GM12878 (cell line): Measurements from ENCODE around the gene ITPR2. TPM values are rescaled to one million over a fixed set of nuclear protein-coding genes. Genes with fewer than 3 reads are reported as not detected.

Experiments
- ATAC-seq: fragments of 200-7000 bp; cut with Tn5 transposase; 3 replicates; pipeline ENCODE4 v1.9.1; 2020; ENCODE audit warnings: mild to moderate bottlenecking, moderate library complexity
- BruUV-seq: library from RNA; stranded (reverse); fragments of 400-500 nt; replicated peaks from 2 replicates; lab custom pipeline; 2021; lab: Mats Ljungman, UMichigan
- CTCF ChIA-PET: fragments of 300-600 bp; sonication (Branson Sonifier 250); formaldehyde crosslinking; extraction: SDS; loops from one replicate; lab custom pipeline; 2021; ENCODE audit warnings: inconsistent platforms; lab: Yijun Ruan, JAX
- POLR2A ChIA-PET: fragments of 350-600 bp; formaldehyde crosslinking; extraction: SDS; loops from one replicate; lab custom pipeline; 2021; ENCODE audit warnings: inconsistent platforms; lab: Charles Lee
- RAD21 ChIA-PET: fragments of 300-600 bp; sonication (Branson Sonifier 250); formaldehyde crosslinking; loops from one replicate; lab custom pipeline; 2023; ENCODE audit warnings: antibody characterized with exemption; ENCODE audit not compliant: unreplicated experiment; lab: Charles Lee
- SMC1A ChIA-PET: fragments of 300-600 bp; sonication (Branson Sonifier 250); formaldehyde crosslinking; loops from one replicate; lab custom pipeline; 2023; ENCODE audit not compliant: unreplicated experiment, uncharacterized antibody; lab: Charles Lee
- DNase-seq: peaks from one replicate; pipeline ENCODE4 v3.0.0-alpha.2; 2011; ENCODE audit warnings: low read depth, low spot score
- FAIRE-seq: peaks from 3 replicates; lab custom pipeline; 2011; peaks lifted over from hg19 to GRCh38; lab: Jason Lieb, UNC
- H2AFZ ChIP-seq: 2 replicates; pipeline ENCODE4 v1.6.0; 2011; ENCODE audit warnings: low read depth, low read length, control low read depth; ENCODE audit not compliant: control insufficient read depth
- H3K27ac ChIP-seq: 2 replicates; pipeline ENCODE4 v1.5.1; 2011; ENCODE audit warnings: control low read depth; ENCODE audit not compliant: control insufficient read depth, insufficient read depth
- H3K27me3 ChIP-seq, 2 experiments: replicated peaks in 1 of 2; 2 replicates each; pipeline versions ENCODE4 v1.6.0 to v1.6.1; 2011; ENCODE audit warnings: low read length in 1 of 2; ENCODE audit not compliant: control insufficient read depth in 2 of 2, insufficient read depth in 2 of 2
- H3K36me3 ChIP-seq, 2 experiments: 2 replicates each; pipeline ENCODE4 v1.5.1; 2011; ENCODE audit warnings: low read length in 1 of 2; ENCODE audit not compliant: control insufficient read depth in 2 of 2, insufficient read depth in 2 of 2
- H3K4me1 ChIP-seq: 2 replicates; pipeline ENCODE4 v1.6.1; 2011; ENCODE audit warnings: mild to moderate bottlenecking, low read length, moderate library complexity, mixed read lengths; ENCODE audit not compliant: control insufficient read depth, insufficient read depth
- H3K4me2 ChIP-seq: 2 replicates; pipeline ENCODE4 v1.6.0; 2011; ENCODE audit warnings: control low read depth; ENCODE audit not compliant: control insufficient read depth, insufficient read depth
- H3K4me3 ChIP-seq: fragments of 200-600 bp; sonication (generic); 2 replicates; pipeline ENCODE4 v1.5.1; 2016
- H3K79me2 ChIP-seq: 2 replicates; pipeline ENCODE4 v1.6.0; 2011; ENCODE audit warnings: low read length; ENCODE audit not compliant: control insufficient read depth, insufficient read depth
- H3K9ac ChIP-seq: 2 replicates; pipeline ENCODE4 v1.8.0; 2011; ENCODE audit warnings: low read length, control low read depth, mixed read lengths; ENCODE audit not compliant: control insufficient read depth, insufficient read depth
- H3K9me3 ChIP-seq: replicated peaks from 3 replicates; pipeline ENCODE4 v1.5.1; 2011; ENCODE audit warnings: mild to moderate bottlenecking, low read length; ENCODE audit not compliant: control insufficient read depth, insufficient read depth
- H4K20me1 ChIP-seq: 2 replicates; pipeline ENCODE4 v1.6.0; 2011; ENCODE audit not compliant: control insufficient read depth, insufficient read depth
- CREM ChIP-seq: IDR thresholded peaks from 2 replicates; pipeline ENCODE4 v1.6.1; 2014; ENCODE audit warnings: antibody characterized with exemption, low read depth
- DPF2 ChIP-seq: fragments of 450-650 bp; IDR thresholded peaks from 2 replicates; pipeline ENCODE4 v1.6.1; 2017; ENCODE audit warnings: mild to moderate bottlenecking
- EED ChIP-seq: sonication (generic); IDR thresholded peaks from 2 replicates; pipeline ENCODE4 v1.6.1; 2016; ENCODE audit warnings: antibody characterized with exemption, low read depth
- HDGF ChIP-seq: fragments of 450-650 bp; IDR thresholded peaks from 2 replicates; pipeline ENCODE4 v1.6.1; 2016; ENCODE audit warnings: antibody characterized with exemption
- NKRF ChIP-seq: fragments of 450-650 bp; conservative IDR thresholded peaks from 2 replicates; pipeline ENCODE4 v1.6.1; 2017; ENCODE audit warnings: mild to moderate bottlenecking, moderate library complexity
- POLR2AphosphoS2 ChIP-seq: IDR thresholded peaks from 2 replicates; pipeline ENCODE4 v1.6.1; 2011; ENCODE audit warnings: low read depth, mild to moderate bottlenecking, low read length, improper control_type of control experiment, moderate library complexity
- POLR2AphosphoS5 ChIP-seq: IDR thresholded peaks from 2 replicates; pipeline ENCODE4 v1.6.1; 2011; ENCODE audit warnings: mild to moderate bottlenecking, low read length, inconsistent platforms
- PRDM15 ChIP-seq: fragments of 450-650 bp; formaldehyde crosslinking; IDR thresholded peaks from 2 replicates; pipeline ENCODE4 v1.4.0; 2020; ENCODE audit warnings: mild to moderate bottlenecking, moderate library complexity
- RAD21 ChIP-seq: IDR thresholded peaks from 2 replicates; pipeline ENCODE4 v1.6.1; 2011; ENCODE audit warnings: mild to moderate bottlenecking, low read depth, low read length, moderate library complexity; ENCODE audit not compliant: insufficient read depth
- RB1 ChIP-seq: fragments of 450-650 bp; formaldehyde crosslinking; IDR thresholded peaks from 2 replicates; pipeline ENCODE4 v1.6.1; 2017; ENCODE audit warnings: mild to moderate bottlenecking, borderline replicate concordance
- SREBF2 ChIP-seq: IDR thresholded peaks from 2 replicates; pipeline ENCODE4 v1.6.1; 2012; ENCODE audit warnings: mild to moderate bottlenecking, low read length
- STAT1 ChIP-seq: fragments of 450-650 bp; conservative IDR thresholded peaks from 2 replicates; pipeline ENCODE4 v1.6.1; 2014; ENCODE audit warnings: antibody characterized with exemption, mild to moderate bottlenecking
- TBL1XR1 ChIP-seq: IDR thresholded peaks from 2 replicates; pipeline ENCODE4 v1.6.1; 2012; ENCODE audit warnings: low read depth, low read length, improper control_type of control experiment
- WGBS: methylation state at CpG from one replicate; pipeline ENCODE4 v1.1.6; 2016; ENCODE audit warnings: low lambda C conversion rate; ENCODE audit not compliant: insufficient replicate concordance, insufficient coverage; ENCODE audit errors: missing lambda C conversion rate; 5-methylcytosine and 5-hydroxymethylcytosine counted together
- in situ Hi-C: fragments of 300-500 bp; cut with MboI; formaldehyde crosslinking; loops from 9 replicates; pipeline ENCODE4 v1.14.3; 2018; ENCODE audit warnings: mixed read lengths
- intact Hi-C: fragments of 100-400 bp; cut with micrococcal nuclease; formaldehyde crosslinking; loops from one replicate; pipeline ENCODE4 v1.14.2; 2022; ENCODE audit not compliant: unreplicated experiment
- polyA plus RNA-seq, 11 experiments: library from polyadenylated mRNA; depleted of rRNA in 4 of 11; unstranded in 6 of 11; stranded (reverse) in 5 of 11; fragments of >200 nt; fragmentation: Nextera tagmentation in 4 of 11; fragmentation: Illumina TruSeq in 1 of 11; extraction: Ambion mirVana in 4 of 11; extraction: Trizol in 1 of 11; gene quantifications; 1 replicate in 1 of 11; 2 replicates in 10 of 11; pipeline versions ENCODE4 v1.2.1 to v1.2.3, GENCODE V29; 2011 to 2016; ENCODE audit warnings: inconsistent platforms in 2 of 11, missing spikeins in 2 of 11, low read depth in 1 of 11
- total RNA-seq, 4 experiments: library from RNA; depleted of rRNA in 3 of 4; stranded (reverse); fragments of >200 nt in 3 of 4; fragmentation: Illumina TruSeq in 1 of 4; extraction: Trizol in 1 of 4; gene quantifications; 2 replicates each; pipeline versions ENCODE4 v1.2.1 to v1.2.3, GENCODE V29; 2013 to 2021
- TF ChIP-seq, protein P1 (sequence below): fragments of 450-650 bp; IDR thresholded peaks from 2 replicates; pipeline ENCODE4 v1.6.1; 2018; ENCODE audit warnings: borderline replicate concordance, mild to moderate bottlenecking; ENCODE audit not compliant: partially characterized antibody

The ITPR2 gene
- total and polyA plus RNA-seq, 10 of the 15 experiments (the other 5 are each of a cell fraction or from before 2014, with no cell fraction given): 7.5 to 76.2 (median 47.1) TPM

GRCh38 chr12:26683443-26683842, 149.6 kb downstream of the ITPR2 start (continued):
- TF ChIP-seq PRDM15 (CRISPR knock-in tag) (no peak), RAD21 (no peak)

DNA sequence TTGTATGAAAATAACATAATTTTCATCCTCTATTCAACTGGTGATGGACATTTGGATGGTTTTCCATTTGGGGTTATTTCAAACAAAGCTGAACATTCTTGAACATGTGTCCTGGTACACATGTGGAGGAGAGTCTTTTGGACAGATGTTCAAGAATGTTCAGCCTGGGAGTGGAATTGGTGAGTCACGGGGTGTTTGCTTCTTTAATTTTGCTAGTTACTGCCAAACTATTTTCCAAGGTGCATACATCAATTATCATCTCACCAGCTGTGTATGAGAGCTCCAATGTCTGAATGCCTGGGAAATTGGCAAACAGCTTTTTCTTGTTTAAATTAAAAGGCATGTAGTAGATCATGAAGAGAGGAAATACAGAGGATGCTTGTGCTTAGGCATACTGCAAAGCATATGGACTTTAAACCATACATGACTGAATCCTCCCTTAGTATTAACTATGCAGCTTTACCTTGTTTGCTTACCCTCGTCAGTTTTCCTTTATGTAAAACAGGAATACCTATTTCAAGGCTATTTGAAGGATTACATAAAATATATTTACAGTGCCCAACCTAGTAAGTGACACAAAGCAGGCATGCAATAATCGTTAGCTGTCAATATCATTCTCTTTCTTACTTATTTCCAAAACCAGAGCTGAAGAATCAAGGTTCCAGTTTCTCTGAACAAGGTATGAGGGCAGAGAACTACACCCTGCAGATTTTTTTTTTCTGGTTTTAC, 152.1 kb downstream of the ITPR2 start:
- WGBS: 81% methylated on average over 3 of the region's 3 CpGs
- FAIRE-seq: no peak
- no peak for TF ChIP-seq TBL1XR1
- TF ChIP-seq, protein P1, sequence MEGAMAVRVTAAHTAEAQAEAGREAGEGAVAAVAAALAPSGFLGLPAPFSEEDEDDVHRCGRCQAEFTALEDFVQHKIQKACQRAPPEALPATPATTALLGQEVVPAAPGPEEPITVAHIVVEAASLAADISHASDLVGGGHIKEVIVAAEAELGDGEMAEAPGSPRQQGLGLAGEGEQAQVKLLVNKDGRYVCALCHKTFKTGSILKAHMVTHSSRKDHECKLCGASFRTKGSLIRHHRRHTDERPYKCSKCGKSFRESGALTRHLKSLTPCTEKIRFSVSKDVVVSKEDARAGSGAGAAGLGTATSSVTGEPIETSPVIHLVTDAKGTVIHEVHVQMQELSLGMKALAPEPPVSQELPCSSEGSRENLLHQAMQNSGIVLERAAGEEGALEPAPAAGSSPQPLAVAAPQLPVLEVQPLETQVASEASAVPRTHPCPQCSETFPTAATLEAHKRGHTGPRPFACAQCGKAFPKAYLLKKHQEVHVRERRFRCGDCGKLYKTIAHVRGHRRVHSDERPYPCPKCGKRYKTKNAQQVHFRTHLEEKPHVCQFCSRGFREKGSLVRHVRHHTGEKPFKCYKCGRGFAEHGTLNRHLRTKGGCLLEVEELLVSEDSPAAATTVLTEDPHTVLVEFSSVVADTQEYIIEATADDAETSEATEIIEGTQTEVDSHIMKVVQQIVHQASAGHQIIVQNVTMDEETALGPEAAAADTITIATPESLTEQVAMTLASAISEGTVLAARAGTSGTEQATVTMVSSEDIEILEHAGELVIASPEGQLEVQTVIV: no peak
- TF ChIP-seq DPF2: no peak
- TF ChIP-seq EED: no peak
- TF ChIP-seq POLR2AphosphoS5: no peak
- TF ChIP-seq RB1: no peak
- TF ChIP-seq HDGF: no peak
- no peak for TF ChIP-seq STAT1
- TF ChIP-seq SREBF2: no peak
- TF ChIP-seq NKRF: no peak
- TF ChIP-seq POLR2AphosphoS2: no peak
- TF ChIP-seq CREM: no peak

More for the DNA sequence above, 152.1 kb downstream of the ITPR2 start:
- Histone ChIP-seq H3K27ac (no peak overlapping the region), H3K9me3 (no peaks in the 10 kb centered on the region; the same call in 2 of the 3 replicates), H3K36me3 (peaks cover 1 to 26% of the 10 kb centered on the region in 2 experiments), H2AFZ (no peak overlapping the region), H4K20me1 (no peaks in the 10 kb centered on the region), H3K4me3 (no peak overlapping the region), H3K27me3 (no peaks in the 10 kb centered on the region), H3K4me1 (no peaks in the 10 kb centered on the region), H3K9ac (no peak overlapping the region), H3K79me2 (no peaks in the 10 kb centered on the region), H3K4me2 (no peak overlapping the region)
- no TSS peak for BruUV-seq
- POLR2A ChIA-PET: interaction anchor here (0.6 to 1.0 kb wide), 2 partner anchors 151 to 228 kb away, joined by 3 to 4 read pairs; no protein-coding TSS in a partner anchor
- ATAC-seq: no peak
- CTCF ChIA-PET: interaction anchor here (0.7 to 2.7 kb wide), 4 partner anchors 9 to 340 kb away, joined by 3 to 15 read pairs (median 4); no protein-coding TSS in a partner anchor
- no peak for DNase-seq
- RAD21 ChIA-PET: no interaction called here
- intact Hi-C loops (no loop called here), in situ Hi-C loops (no loop called here)
- SMC1A ChIA-PET: interaction anchor here (0.8 to 1.7 kb wide), 7 partner anchors 10 to 266 kb away, joined by 3 to 5 read pairs (median 3); no protein-coding TSS in a partner anchor
